NCI-H1417 (cell line): Measurements from ENCODE around the gene GPBP1L1.
"Not testable (repeated sequence)": the region's sequence is repeated elsewhere in the genome, so short reads cannot be mapped to it uniquely, and the experiment has no call there.

Experiments
- DNase-seq, 3 experiments: peaks; one replicate each; lab custom pipeline; 2025; lab: John Stamatoyannopoulos, UW

GPBP1L1 gene

GRCh38 chr1:45640293-45640692, 46.0 kb downstream of the GPBP1L1 start:
- no peak for DNase-seq

- no peak for DNase-seq
Observed at GRCh38 chr1:45635211-45635610, 51.1 kb downstream of the GPBP1L1 start.

GRCh38 chr1:45630429-45630828, 55.9 kb downstream of the GPBP1L1 start:
- no peak for DNase-seq

GRCh38 chr1:45629035-45629434, 57.3 kb downstream of the GPBP1L1 start:
- no peak for DNase-seq

GRCh38 chr1:45623972-45624371, 62.4 kb downstream of the GPBP1L1 start, which contains the start of gene CCDC17:
Gene CCDC17, minus strand, starts transcription at chr1:45624054. Its CDS starts 145 bp downstream, at chr1:45623909.
- no peak for DNase-seq

- no peak for DNase-seq
Observed at GRCh38 chr1:45622524-45623394, 63.6 kb downstream of the GPBP1L1 start.

- no peak for DNase-seq
Observed at GRCh38 chr1:45621895-45622523, 64.3 kb downstream of the GPBP1L1 start.

- no peak for DNase-seq
Observed at GRCh38 chr1:45621501-45621836, 64.9 kb downstream of the GPBP1L1 start.

- DNase-seq: no peak
Observed at GRCh38 chr1:45620588-45621500, 65.5 kb downstream of the GPBP1L1 start.

GRCh38 chr1:45619149-45619921, 67.0 kb downstream of the GPBP1L1 start:
- DNase-seq: no peak

GRCh38 chr1:45617618-45618017, 68.7 kb downstream of the GPBP1L1 start:
- no peak for DNase-seq

GRCh38 chr1:45615885-45616284, 70.4 kb downstream of the GPBP1L1 start:
- DNase-seq: no peak

- DNase-seq: no peak
Observed at GRCh38 chr1:45612941-45613579, 73.3 kb downstream of the GPBP1L1 start.

- no peak for DNase-seq
Observed at GRCh38 chr1:45610589-45611226, 75.6 kb downstream of the GPBP1L1 start.

- no peak for DNase-seq
Observed at GRCh38 chr1:45608175-45609156, 77.9 kb downstream of the GPBP1L1 start.

GRCh38 chr1:45607404-45608074, 78.8 kb downstream of the GPBP1L1 start:
- no peak for DNase-seq

GRCh38 chr1:45604239-45604638, 82.1 kb downstream of the GPBP1L1 start:
- no peak for DNase-seq

- DNase-seq: not testable (repeated sequence)
Observed at GRCh38 chr1:45596765-45597164, 89.6 kb downstream of the GPBP1L1 start.

GRCh38 chr1:45594412-45594811, 91.9 kb downstream of the GPBP1L1 start:
- no peak for DNase-seq
